CD8-positive, alpha-beta memory T cell (primary cell): ENCODE results near the gene PBX3. TPM values are rescaled to one million over a fixed set of nuclear protein-coding genes. Genes with fewer than 3 reads are reported as not detected.

Experiments
- CTCF ChIA-PET: fragments of 350-600 bp; sonication (Branson Sonifier 250); formaldehyde crosslinking; loops from one replicate; lab custom pipeline; 2021; ENCODE audit warnings: antibody characterized with exemption; lab: Charles Lee
- POLR2A ChIA-PET: fragments of 350-600 bp; sonication (Branson Sonifier 250); formaldehyde crosslinking; loops from one replicate; lab custom pipeline; 2021; ENCODE audit warnings: antibody characterized with exemption; lab: Charles Lee
- DNase-seq, 5 donors: peaks; one replicate each; pipeline versions ENCODE4 v3.0.0 to v3.0.0-alpha.2; 2020 to 2022; ENCODE audit warnings: mixed read lengths in 1 of 5
- H3K27ac ChIP-seq: one replicate; pipeline ENCODE4 v1.7.0; 2013; ENCODE audit warnings: low read depth, mild to moderate bottlenecking, low read length, moderate library complexity
- H3K27me3 ChIP-seq: 2 replicates; pipeline ENCODE4 v1.7.0; 2013; ENCODE audit warnings: low read length, mild to moderate bottlenecking; ENCODE audit not compliant: insufficient read depth, poor library complexity, severe bottlenecking
- H3K36me3 ChIP-seq: 2 replicates; pipeline ENCODE4 v1.7.0; 2013; ENCODE audit warnings: mild to moderate bottlenecking, low read length, moderate library complexity; ENCODE audit not compliant: insufficient read depth
- H3K4me1 ChIP-seq: 2 replicates; pipeline ENCODE4 v1.7.0; 2013; ENCODE audit warnings: mild to moderate bottlenecking, low read length, moderate library complexity; ENCODE audit not compliant: insufficient read depth
- H3K4me3 ChIP-seq: 2 replicates; pipeline ENCODE4 v1.7.0; 2013; ENCODE audit warnings: mild to moderate bottlenecking, low read length
- H3K9me3 ChIP-seq: 2 replicates; pipeline ENCODE4 v1.7.0; 2013; ENCODE audit warnings: mild to moderate bottlenecking, low read length
- H3K27ac Mint-ChIP-seq, 8 donors: one replicate each; pipeline ENCODE4 v1.8.0; 2020 to 2021; ENCODE audit warnings: mixed read lengths in 8 of 8, mild to moderate bottlenecking in 6 of 8, inconsistent platforms in 3 of 8, moderate library complexity in 3 of 8
- H3K27me3 Mint-ChIP-seq, 2 donors: one replicate each; pipeline ENCODE4 v1.8.0; 2020 to 2021; ENCODE audit warnings: mixed read lengths in 2 of 2, mild to moderate bottlenecking in 1 of 2, moderate library complexity in 1 of 2
- H3K36me3 Mint-ChIP-seq, 3 donors: one replicate each; pipeline ENCODE4 v1.8.0; 2020 to 2021; ENCODE audit warnings: mixed read lengths in 3 of 3, inconsistent platforms in 1 of 3, mild to moderate bottlenecking in 1 of 3
- H3K4me1 Mint-ChIP-seq, 3 donors: one replicate each; pipeline ENCODE4 v1.8.0; 2020 to 2021; ENCODE audit warnings: mixed read lengths in 3 of 3, inconsistent platforms in 1 of 3, mild to moderate bottlenecking in 1 of 3
- H3K4me3 Mint-ChIP-seq, 7 donors: one replicate each; pipeline ENCODE4 v1.8.0; 2020 to 2021; ENCODE audit warnings: mixed read lengths in 7 of 7, mild to moderate bottlenecking in 6 of 7, moderate library complexity in 4 of 7, inconsistent platforms in 2 of 7
- H3K9me3 Mint-ChIP-seq, 5 donors: one replicate each; pipeline ENCODE4 v1.8.0; 2020 to 2022; ENCODE audit warnings: mixed read lengths in 5 of 5, mild to moderate bottlenecking in 3 of 5, moderate library complexity in 2 of 5, inconsistent platforms in 1 of 5
- polyA plus RNA-seq: library from polyadenylated mRNA; unstranded; fragments of 300-500 nt; fragmentation: Illumina TruSeq; gene quantifications from one replicate; pipeline ENCODE4 v1.2.3, GENCODE V29; 2021
- total RNA-seq, 2 experiments: library from RNA; stranded (reverse); gene quantifications; one replicate each; pipeline ENCODE4 v1.2.3, GENCODE V29; 2021

Gene PBX3
- total and polyA plus RNA-seq, 3 experiments from 2014 or later, result 4.6 to 13.4 (median 12.8) TPM

DNA sequence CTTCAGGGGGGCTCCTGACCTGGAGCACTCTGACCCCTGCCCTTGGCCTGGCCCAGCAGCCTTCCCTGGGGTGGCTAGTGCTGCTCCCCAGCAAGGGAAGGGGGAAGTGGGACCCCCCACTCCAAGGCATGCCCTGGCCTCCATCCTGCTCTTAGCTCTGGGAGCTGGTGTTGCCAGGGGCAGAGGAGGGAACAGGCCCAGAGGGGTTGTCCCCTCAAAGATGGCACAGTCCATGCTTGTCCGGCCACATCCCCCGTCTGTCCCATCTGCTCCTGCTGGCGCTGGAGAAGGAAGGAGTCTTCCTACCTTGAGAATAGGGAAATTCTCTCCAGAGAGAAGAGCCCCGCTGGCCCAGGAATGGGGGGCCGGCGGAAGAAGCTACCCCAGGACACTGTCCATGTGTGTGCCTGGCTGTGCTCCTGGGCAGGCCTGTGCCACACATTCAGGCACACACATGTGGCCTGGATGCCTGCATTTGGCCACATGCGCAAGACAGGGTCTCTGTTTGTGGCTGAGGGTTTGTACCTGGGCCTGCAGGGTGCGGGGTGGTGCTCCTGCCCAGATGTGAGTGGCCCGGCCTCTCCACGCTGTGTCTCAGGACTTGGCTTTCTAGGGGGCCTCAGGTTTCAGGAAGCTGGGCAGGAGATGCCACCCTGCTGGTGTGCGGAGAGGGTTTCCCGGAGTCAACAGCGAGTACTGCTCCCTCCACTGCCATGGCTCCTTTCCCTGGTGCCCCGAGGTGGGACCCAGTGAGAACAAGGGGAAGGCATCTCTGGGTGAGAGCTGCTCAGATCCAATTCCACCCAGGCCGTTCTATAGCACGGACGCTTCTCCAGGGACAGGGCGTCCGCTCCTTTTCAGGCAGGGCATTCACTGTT lies 247.1 kb downstream of the PBX3 start:
- CTCF ChIA-PET, result no interaction called here
- H3K27ac Mint-ChIP-seq, result no peak overlapping the region
- no peaks in the 10 kb centered on the region for H3K36me3 Mint-ChIP-seq
- H3K4me3 ChIP-seq, result no peak overlapping the region
- no peak overlapping the region for H3K4me3 Mint-ChIP-seq
- no peak overlapping the region for H3K27ac ChIP-seq
- no peak for DNase-seq
- no peaks in the 10 kb centered on the region for H3K9me3 ChIP-seq
- no peaks in the 10 kb centered on the region for H3K4me1 ChIP-seq
- H3K36me3 ChIP-seq, result no peaks in the 10 kb centered on the region
- POLR2A ChIA-PET, result no interaction called here
- peaks cover 0 to 10% of the 10 kb centered on the region in 2 donors for H3K27me3 Mint-ChIP-seq
- H3K27me3 ChIP-seq, result no peaks in the 10 kb centered on the region
- H3K9me3 Mint-ChIP-seq, result no peaks in the 10 kb centered on the region
- no peaks in the 10 kb centered on the region for H3K4me1 Mint-ChIP-seq

DNA sequence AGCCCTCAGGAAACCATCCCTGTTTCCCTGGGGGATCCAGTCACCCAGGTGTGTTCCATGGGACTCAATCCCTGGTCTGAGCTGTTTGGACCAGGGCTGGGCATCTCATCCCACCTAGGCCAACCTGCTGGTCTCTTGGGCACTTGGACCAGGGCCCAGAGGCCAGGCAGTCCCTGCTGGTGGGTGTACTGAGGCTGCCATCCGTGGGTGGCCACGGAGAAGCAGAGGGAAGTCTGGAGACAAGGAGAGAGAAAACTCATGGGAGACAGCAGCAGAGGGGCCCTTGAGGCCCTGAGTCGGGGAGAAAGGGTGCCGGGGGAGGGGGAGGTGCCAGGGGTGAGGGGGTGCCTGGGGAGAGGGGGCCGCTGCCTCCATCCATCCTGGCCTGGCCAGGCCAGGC lies 247.8 kb downstream of the PBX3 start:
- POLR2A ChIA-PET, result no interaction called here
- Mint-ChIP-seq H3K27ac (no peak overlapping the region), H3K9me3 (no peaks in the 10 kb centered on the region), H3K4me1 (no peaks in the 10 kb centered on the region), H3K4me3 (no peak overlapping the region), H3K27me3 (peaks cover 0 to 10% of the 10 kb centered on the region in 2 donors), H3K36me3 (no peaks in the 10 kb centered on the region)
- no peak overlapping the region for H3K27ac ChIP-seq
- CTCF ChIA-PET, result no interaction called here
- H3K9me3 ChIP-seq, result no peaks in the 10 kb centered on the region
- H3K36me3 ChIP-seq, result no peaks in the 10 kb centered on the region
- H3K4me3 ChIP-seq, result no peak overlapping the region
- H3K4me1 ChIP-seq, result no peaks in the 10 kb centered on the region
- H3K27me3 ChIP-seq, result no peaks in the 10 kb centered on the region
- no peak for DNase-seq

DNA sequence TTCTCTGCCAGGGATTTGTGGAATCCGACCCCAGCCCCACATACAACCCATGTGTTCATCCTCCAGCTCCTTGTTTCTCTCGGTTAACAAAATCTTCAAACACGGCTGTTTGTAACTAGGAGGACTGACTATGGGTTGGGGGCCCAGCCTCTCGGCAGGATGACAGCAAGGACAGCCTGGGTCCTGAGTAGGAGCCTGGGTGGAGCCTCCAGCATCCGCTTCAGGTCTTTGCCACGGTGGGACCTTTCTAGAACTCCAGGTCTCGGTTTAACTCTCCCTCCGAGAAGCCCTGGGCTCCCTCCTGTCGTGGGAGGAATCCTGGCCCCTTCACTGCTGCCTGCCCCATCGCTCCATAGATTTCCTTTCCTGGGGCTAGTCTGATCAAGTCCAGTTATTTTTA lies 248.5 kb downstream of the PBX3 start:
- no peaks in the 10 kb centered on the region for H3K9me3 Mint-ChIP-seq
- CTCF ChIA-PET, result no interaction called here
- H3K36me3 Mint-ChIP-seq, result no peaks in the 10 kb centered on the region
- Histone ChIP-seq H3K27ac (no peak overlapping the region), H3K4me3 (no peak overlapping the region), H3K4me1 (no peaks in the 10 kb centered on the region), H3K27me3 (no peaks in the 10 kb centered on the region), H3K9me3 (no peaks in the 10 kb centered on the region), H3K36me3 (no peaks in the 10 kb centered on the region)
- H3K27ac Mint-ChIP-seq, result peak overlapping the region in 1 of 8 donors; percentile 74
- H3K4me3 Mint-ChIP-seq, result no peak overlapping the region
- H3K4me1 Mint-ChIP-seq, result no peaks in the 10 kb centered on the region
- POLR2A ChIA-PET, result no interaction called here
- H3K27me3 Mint-ChIP-seq, result peaks cover 1 to 10% of the 10 kb centered on the region in 2 donors
- no peak for DNase-seq

DNA sequence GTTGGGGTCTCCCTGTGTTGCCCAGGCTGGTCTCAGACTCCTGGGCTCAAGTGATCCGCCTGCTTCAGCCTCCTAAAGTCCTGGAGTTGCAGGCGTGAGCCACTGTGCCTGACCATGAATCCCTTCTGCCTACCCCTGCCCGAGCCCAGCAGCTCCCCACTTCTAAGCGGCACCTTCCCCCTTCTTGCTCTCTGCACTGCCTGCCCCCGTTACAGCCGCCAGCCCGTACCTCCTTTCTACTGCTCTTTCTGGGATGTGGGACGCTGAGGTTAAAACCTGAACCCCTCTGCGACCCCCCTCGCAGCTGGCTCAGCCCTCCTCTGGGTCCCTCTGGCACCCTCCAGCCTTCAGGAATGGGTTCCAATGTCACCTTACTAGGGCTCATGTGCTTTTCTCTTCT lies 249.6 kb downstream of the PBX3 start:
- no peak for DNase-seq
- no peak overlapping the region for H3K27ac Mint-ChIP-seq
- POLR2A ChIA-PET, result no interaction called here
- Histone ChIP-seq H3K4me1 (no peaks in the 10 kb centered on the region), H3K36me3 (no peaks in the 10 kb centered on the region), H3K9me3 (no peaks in the 10 kb centered on the region), H3K4me3 (no peak overlapping the region), H3K27ac (no peak overlapping the region), H3K27me3 (no peaks in the 10 kb centered on the region)
- no peaks in the 10 kb centered on the region for H3K36me3 Mint-ChIP-seq
- CTCF ChIA-PET, result no interaction called here
- H3K27me3 Mint-ChIP-seq, result peaks cover 1 to 10% of the 10 kb centered on the region in 2 donors
- H3K9me3 Mint-ChIP-seq, result no peaks in the 10 kb centered on the region
- no peaks in the 10 kb centered on the region for H3K4me1 Mint-ChIP-seq
- no peak overlapping the region for H3K4me3 Mint-ChIP-seq

GRCh38 chr9:125997196-125997823 lies 250.1 kb downstream of the PBX3 start:
- no peaks in the 10 kb centered on the region for H3K36me3 ChIP-seq
- H3K27me3 Mint-ChIP-seq, result peaks cover 1 to 10% of the 10 kb centered on the region in 2 donors
- peak overlapping the region in 1 of 8 donors; percentile 34 for H3K27ac Mint-ChIP-seq
- H3K4me3 Mint-ChIP-seq, result no peak overlapping the region
- H3K4me3 ChIP-seq, result no peak overlapping the region
- no peaks in the 10 kb centered on the region for H3K4me1 Mint-ChIP-seq
- H3K36me3 Mint-ChIP-seq, result no peaks in the 10 kb centered on the region
- H3K27me3 ChIP-seq, result no peaks in the 10 kb centered on the region
- CTCF ChIA-PET, result no interaction called here
- H3K9me3 ChIP-seq, result no peaks in the 10 kb centered on the region
- H3K9me3 Mint-ChIP-seq, result no peaks in the 10 kb centered on the region
- POLR2A ChIA-PET, result no interaction called here
- no peak overlapping the region for H3K27ac ChIP-seq
- DNase-seq, result no peak
- H3K4me1 ChIP-seq, result no peaks in the 10 kb centered on the region

DNA sequence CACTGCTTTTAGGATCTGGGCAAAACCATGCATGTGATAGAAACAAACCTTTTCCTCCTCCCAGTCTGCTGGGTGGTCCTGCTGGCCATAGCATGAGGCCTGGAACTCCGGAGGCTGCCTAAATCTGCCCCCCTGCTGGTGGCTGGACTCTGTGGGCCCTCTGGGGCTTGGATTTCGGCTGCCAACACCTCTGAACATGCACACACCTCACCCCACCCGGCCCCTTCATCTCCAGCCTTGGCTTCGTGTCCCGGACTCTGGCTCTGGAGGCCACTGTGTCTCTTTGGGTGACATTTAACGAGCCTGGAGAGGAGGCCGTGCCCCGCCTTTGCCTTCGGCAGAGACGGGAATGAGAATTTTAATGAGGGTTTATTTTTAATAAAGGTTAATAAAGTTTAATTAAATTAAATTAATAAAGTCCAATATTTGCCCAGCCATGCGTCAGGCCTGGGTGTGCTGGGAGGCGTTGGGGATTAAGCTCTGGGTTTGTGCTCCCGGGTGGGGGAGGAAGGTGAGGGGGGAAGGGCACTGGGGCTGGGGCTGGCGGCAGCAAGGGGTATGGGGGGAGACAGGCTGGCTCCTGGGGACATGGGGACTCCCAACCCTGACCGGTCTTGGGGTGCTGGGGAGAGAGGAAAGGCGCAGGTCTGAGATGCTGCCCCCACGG lies 251.8 kb downstream of the PBX3 start:
- no peak overlapping the region for H3K27ac Mint-ChIP-seq
- no peaks in the 10 kb centered on the region for H3K9me3 Mint-ChIP-seq
- Histone ChIP-seq H3K36me3 (no peaks in the 10 kb centered on the region), H3K27me3 (no peaks in the 10 kb centered on the region), H3K27ac (no peak overlapping the region), H3K4me1 (no peaks in the 10 kb centered on the region), H3K9me3 (no peaks in the 10 kb centered on the region), H3K4me3 (no peak overlapping the region)
- H3K4me1 Mint-ChIP-seq, result no peaks in the 10 kb centered on the region
- peaks cover 1 to 10% of the 10 kb centered on the region in 2 donors for H3K27me3 Mint-ChIP-seq
- no peak overlapping the region for H3K4me3 Mint-ChIP-seq
- CTCF ChIA-PET, result no interaction called here
- no peak for DNase-seq
- POLR2A ChIA-PET, result no interaction called here
- no peaks in the 10 kb centered on the region for H3K36me3 Mint-ChIP-seq

- Histone ChIP-seq H3K27me3 (no peaks in the 10 kb centered on the region), H3K36me3 (no peaks in the 10 kb centered on the region), H3K27ac (no peak overlapping the region), H3K4me1 (no peaks in the 10 kb centered on the region), H3K4me3 (no peak overlapping the region), H3K9me3 (no peaks in the 10 kb centered on the region)
- no peaks in the 10 kb centered on the region for H3K36me3 Mint-ChIP-seq
- POLR2A ChIA-PET, result no interaction called here
- H3K4me1 Mint-ChIP-seq, result no peaks in the 10 kb centered on the region
- CTCF ChIA-PET, result no interaction called here
- no peak for DNase-seq
- H3K4me3 Mint-ChIP-seq, result no peak overlapping the region
- peaks cover 1 to 10% of the 10 kb centered on the region in 2 donors for H3K27me3 Mint-ChIP-seq
- no peaks in the 10 kb centered on the region for H3K9me3 Mint-ChIP-seq
- H3K27ac Mint-ChIP-seq, result no peak overlapping the region
These were observed 252.3 kb downstream of the PBX3 start for GRCh38 chr9:125999504-125999881.

DNA sequence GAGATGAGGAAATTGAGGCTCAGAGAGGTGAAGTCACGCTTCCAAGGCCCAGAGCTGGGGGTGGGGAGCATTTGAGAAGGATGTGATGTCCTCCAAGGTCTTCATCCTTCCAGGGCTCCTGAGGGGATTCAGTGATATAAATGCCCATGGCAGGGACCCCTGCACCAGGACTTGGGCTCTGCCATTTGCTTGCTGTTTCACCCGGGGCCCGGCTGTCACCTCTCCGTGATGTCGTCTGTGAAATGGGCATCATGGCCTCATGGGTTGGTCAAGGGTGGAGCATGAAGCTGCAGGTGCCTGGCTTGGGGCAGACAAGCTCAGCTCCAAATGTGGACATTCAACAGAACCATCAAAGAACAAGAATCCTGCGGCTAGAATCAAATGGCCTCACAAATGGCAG lies 253.1 kb downstream of the PBX3 start:
- no peak for DNase-seq
- H3K4me3 Mint-ChIP-seq, result no peak overlapping the region
- POLR2A ChIA-PET, result no interaction called here
- Histone ChIP-seq H3K9me3 (no peaks in the 10 kb centered on the region), H3K27ac (no peak overlapping the region), H3K4me3 (no peak overlapping the region), H3K4me1 (no peaks in the 10 kb centered on the region), H3K27me3 (no peaks in the 10 kb centered on the region), H3K36me3 (no peaks in the 10 kb centered on the region)
- no peaks in the 10 kb centered on the region for H3K9me3 Mint-ChIP-seq
- no peaks in the 10 kb centered on the region for H3K4me1 Mint-ChIP-seq
- no peaks in the 10 kb centered on the region for H3K36me3 Mint-ChIP-seq
- peaks cover 1 to 10% of the 10 kb centered on the region in 2 donors for H3K27me3 Mint-ChIP-seq
- CTCF ChIA-PET, result no interaction called here
- H3K27ac Mint-ChIP-seq, result no peak overlapping the region
